Panc1 (cell line): ENCODE data around the gene AJUBA.

ENCODE experiments used
- POLR2AphosphoS5 ChIP-seq: IDR thresholded peaks from 2 replicates; pipeline ENCODE4 v1.6.1; 2012; ENCODE audit warnings: mild to moderate bottlenecking, low read depth, low read length, moderate library complexity
- SIN3A ChIP-seq: IDR thresholded peaks from 2 replicates; pipeline ENCODE4 v1.6.1; 2012; ENCODE audit warnings: low read depth, mild to moderate bottlenecking, low read length, moderate library complexity, borderline replicate concordance; ENCODE audit not compliant: insufficient read depth
- TCF7L2 ChIP-seq: IDR thresholded peaks from 2 replicates; pipeline ENCODE4 v1.6.1; 2011; ENCODE audit warnings: mild to moderate bottlenecking, low read depth, low read length, inconsistent platforms
- TF ChIP-seq, protein P1 (sequence below): fragments of 450-650 bp; IDR thresholded peaks from 2 replicates; pipeline ENCODE4 v1.5.1; 2017; ENCODE audit warnings: mild to moderate bottlenecking

DNA sequence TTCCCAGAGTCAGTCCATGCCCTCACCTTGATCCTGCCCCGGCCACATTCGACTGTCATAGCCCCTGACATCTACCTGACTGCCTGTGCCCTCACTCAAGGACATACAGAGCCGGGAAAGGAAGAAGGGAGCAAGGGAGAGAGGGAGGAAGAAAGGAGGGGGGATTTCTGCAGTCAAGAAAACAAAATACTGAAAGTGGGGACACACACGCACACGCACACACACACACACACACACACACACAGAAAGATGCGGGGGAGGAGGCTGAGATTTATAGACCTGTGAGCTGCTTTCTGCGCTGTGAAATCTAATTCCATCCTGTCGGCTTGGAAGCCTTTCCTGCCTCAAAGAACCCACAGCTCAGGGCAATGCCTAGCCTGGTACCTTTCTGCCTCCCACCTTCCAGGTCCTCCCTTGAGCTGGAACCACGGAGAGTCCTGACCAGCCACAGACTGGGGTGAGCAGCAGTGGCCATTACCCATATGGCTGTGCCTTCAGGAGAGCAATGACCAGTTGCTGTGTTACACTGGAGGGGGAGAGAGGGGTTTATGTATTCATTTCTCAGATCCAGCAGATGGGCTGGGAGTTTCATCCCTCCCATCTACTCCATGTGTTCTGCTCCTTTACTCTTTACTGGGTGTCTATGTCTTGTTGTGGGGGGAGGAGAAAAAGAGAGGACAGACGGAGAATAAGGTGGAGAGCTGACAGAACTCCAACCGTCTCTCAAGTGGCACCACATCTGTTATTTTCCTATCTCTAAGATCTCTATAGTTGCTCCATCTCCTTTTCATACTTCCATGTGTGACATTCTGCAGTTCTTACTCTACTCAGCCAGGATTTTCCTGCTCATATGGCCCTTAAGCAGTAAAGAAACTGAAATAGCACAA lies 14.7 kb upstream of the AJUBA start:
- TF ChIP-seq, protein P1, sequence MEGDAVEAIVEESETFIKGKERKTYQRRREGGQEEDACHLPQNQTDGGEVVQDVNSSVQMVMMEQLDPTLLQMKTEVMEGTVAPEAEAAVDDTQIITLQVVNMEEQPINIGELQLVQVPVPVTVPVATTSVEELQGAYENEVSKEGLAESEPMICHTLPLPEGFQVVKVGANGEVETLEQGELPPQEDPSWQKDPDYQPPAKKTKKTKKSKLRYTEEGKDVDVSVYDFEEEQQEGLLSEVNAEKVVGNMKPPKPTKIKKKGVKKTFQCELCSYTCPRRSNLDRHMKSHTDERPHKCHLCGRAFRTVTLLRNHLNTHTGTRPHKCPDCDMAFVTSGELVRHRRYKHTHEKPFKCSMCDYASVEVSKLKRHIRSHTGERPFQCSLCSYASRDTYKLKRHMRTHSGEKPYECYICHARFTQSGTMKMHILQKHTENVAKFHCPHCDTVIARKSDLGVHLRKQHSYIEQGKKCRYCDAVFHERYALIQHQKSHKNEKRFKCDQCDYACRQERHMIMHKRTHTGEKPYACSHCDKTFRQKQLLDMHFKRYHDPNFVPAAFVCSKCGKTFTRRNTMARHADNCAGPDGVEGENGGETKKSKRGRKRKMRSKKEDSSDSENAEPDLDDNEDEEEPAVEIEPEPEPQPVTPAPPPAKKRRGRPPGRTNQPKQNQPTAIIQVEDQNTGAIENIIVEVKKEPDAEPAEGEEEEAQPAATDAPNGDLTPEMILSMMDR, result no peak
- no peak for TF ChIP-seq TCF7L2
- TF ChIP-seq SIN3A, result no peak
- TF ChIP-seq POLR2AphosphoS5, result no peak
